K562 (cell line): ENCODE results near the gene FAM89B.

ENCODE experiments used
- ASH1L ChIP-seq: fragments of 450-650 bp; IDR thresholded peaks from 2 replicates; pipeline ENCODE4 v1.6.1; 2018; ENCODE audit warnings: borderline replicate concordance, mild to moderate bottlenecking, low read depth; ENCODE audit not compliant: partially characterized antibody
- KDM1A ChIP-seq, 2 experiments: fragments of 450-650 bp; IDR thresholded peaks; 2 replicates each; pipeline ENCODE4 v1.6.1; 2016; ENCODE audit warnings: mild to moderate bottlenecking in 2 of 2
- ZNF324 ChIP-seq: fragments of 250-450 bp; sonication (Bioruptor Pico); IDR thresholded peaks from 2 replicates; pipeline ENCODE4 v1.4.0; 2020; ENCODE audit warnings: mild to moderate bottlenecking
- TF ChIP-seq, protein P1 (sequence below): sonication (generic); formaldehyde crosslinking; IDR thresholded peaks from 2 replicates; pipeline ENCODE4 v1.8.1; 2022; ENCODE audit warnings: missing genetic modification reagents
- TF ChIP-seq, protein P2 (sequence below): fragments of 450-650 bp; IDR thresholded peaks from 2 replicates; pipeline ENCODE4 v1.6.1; 2018; ENCODE audit not compliant: partially characterized antibody
- TF ChIP-seq, protein P3 (sequence below), 2 experiments: IDR thresholded peaks; 2 replicates each; pipeline ENCODE4 v1.6.1; 2011; ENCODE audit warnings: borderline replicate concordance in 1 of 2, control low read depth in 1 of 2, low read depth in 1 of 2, low read length in 1 of 2, mild to moderate bottlenecking in 1 of 2, mixed read lengths in 1 of 2, moderate library complexity in 1 of 2; ENCODE audit not compliant: insufficient read depth in 1 of 2, insufficient read length in 1 of 2, poor library complexity in 1 of 2, severe bottlenecking in 1 of 2; ENCODE audit errors: extremely low read depth in 1 of 2
- TF ChIP-seq, protein P4 (sequence below): fragments of 450-650 bp; formaldehyde crosslinking; IDR thresholded peaks from 2 replicates; pipeline ENCODE4 v1.4.0; 2020; ENCODE audit warnings: mild to moderate bottlenecking, moderate library complexity

DNA sequence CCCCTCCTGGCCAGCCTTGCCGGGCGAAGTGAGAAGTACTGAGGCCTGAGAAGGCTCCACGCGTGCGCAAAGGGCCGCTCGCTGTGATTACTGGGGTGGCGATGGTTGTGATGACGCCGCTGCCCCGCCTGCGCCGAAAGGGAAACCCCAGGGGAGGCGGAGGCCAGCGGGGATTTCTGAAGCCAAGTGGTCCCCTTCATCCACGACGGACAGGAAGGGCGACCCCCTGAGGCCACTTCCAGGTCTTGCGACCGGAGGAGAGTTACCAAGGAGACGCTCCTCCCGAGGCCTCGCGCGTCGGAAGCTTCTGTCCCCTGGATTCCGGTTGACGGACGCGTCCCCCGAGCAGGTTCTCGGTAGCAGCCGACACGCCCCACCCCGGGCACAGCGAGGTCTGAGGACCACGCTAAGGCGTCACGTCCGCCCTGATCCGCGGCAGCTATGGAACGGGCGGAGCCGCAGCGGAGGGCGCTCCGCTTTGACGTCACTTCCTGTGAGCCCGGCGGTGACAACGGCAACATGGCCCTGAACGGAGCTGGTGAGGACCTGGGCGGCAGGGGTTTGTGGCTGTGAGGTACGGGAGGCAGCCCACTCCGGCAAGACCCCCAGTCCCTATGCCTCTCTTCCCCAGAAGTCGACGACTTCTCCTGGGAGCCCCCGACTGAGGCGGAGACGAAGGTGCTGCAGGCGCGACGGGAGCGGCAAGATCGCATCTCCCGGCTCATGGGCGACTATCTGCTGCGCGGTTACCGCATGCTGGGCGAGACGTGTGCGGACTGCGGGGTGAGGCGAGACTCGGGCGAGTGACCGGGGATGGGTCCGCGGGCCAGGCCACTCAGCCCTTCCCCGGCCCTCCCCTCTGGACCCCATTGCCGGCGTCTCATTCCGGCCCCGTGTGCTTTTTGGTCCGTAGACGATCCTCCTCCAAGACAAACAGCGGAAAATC is 2.1 kb upstream of the FAM89B start, which contains the start of gene ZNRD2:
- TF ChIP-seq, protein P1, sequence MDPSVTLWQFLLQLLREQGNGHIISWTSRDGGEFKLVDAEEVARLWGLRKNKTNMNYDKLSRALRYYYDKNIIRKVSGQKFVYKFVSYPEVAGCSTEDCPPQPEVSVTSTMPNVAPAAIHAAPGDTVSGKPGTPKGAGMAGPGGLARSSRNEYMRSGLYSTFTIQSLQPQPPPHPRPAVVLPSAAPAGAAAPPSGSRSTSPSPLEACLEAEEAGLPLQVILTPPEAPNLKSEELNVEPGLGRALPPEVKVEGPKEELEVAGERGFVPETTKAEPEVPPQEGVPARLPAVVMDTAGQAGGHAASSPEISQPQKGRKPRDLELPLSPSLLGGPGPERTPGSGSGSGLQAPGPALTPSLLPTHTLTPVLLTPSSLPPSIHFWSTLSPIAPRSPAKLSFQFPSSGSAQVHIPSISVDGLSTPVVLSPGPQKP (CRISPR knock-in tag), result no peak
- TF ChIP-seq, protein P2, sequence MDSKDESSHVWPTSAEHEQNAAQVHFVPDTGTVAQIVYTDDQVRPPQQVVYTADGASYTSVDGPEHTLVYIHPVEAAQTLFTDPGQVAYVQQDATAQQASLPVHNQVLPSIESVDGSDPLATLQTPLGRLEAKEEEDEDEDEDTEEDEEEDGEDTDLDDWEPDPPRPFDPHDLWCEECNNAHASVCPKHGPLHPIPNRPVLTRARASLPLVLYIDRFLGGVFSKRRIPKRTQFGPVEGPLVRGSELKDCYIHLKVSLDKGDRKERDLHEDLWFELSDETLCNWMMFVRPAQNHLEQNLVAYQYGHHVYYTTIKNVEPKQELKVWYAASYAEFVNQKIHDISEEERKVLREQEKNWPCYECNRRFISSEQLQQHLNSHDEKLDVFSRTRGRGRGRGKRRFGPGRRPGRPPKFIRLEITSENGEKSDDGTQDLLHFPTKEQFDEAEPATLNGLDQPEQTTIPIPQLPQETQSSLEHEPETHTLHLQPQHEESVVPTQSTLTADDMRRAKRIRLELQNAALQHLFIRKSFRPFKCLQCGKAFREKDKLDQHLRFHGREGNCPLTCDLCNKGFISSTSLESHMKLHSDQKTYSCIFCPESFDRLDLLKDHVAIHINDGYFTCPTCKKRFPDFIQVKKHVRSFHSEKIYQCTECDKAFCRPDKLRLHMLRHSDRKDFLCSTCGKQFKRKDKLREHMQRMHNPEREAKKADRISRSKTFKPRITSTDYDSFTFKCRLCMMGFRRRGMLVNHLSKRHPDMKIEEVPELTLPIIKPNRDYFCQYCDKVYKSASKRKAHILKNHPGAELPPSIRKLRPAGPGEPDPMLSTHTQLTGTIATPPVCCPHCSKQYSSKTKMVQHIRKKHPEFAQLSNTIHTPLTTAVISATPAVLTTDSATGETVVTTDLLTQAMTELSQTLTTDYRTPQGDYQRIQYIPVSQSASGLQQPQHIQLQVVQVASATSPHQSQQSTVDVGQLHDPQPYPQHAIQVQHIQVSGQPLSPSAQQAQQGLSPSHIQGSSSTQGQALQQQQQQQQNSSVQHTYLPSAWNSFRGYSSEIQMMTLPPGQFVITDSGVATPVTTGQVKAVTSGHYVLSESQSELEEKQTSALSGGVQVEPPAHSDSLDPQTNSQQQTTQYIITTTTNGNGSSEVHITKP, result peak; percentile 90
- TF ChIP-seq, protein P3, sequence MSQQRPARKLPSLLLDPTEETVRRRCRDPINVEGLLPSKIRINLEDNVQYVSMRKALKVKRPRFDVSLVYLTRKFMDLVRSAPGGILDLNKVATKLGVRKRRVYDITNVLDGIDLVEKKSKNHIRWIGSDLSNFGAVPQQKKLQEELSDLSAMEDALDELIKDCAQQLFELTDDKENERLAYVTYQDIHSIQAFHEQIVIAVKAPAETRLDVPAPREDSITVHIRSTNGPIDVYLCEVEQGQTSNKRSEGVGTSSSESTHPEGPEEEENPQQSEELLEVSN (IDR thresholded peaks at IDR 0.05; ENCODE audit: borderline replicate concordance in 1 of 2, extremely low read depth in 1 of 2, insufficient read depth in 1 of 2, insufficient read length in 1 of 2, low read depth in 1 of 2, low read length in 1 of 2, poor library complexity in 1 of 2, severe bottlenecking in 1 of 2), result peak; percentile 6 to 64
- TF ChIP-seq ZNF324 (CRISPR knock-in tag) (no peak), KDM1A (IDR thresholded peaks at IDR 0.05) (peak; percentile 53 to 59; a peak in 2 of 4 replicates), ASH1L (no peak)
- TF ChIP-seq, protein P4, sequence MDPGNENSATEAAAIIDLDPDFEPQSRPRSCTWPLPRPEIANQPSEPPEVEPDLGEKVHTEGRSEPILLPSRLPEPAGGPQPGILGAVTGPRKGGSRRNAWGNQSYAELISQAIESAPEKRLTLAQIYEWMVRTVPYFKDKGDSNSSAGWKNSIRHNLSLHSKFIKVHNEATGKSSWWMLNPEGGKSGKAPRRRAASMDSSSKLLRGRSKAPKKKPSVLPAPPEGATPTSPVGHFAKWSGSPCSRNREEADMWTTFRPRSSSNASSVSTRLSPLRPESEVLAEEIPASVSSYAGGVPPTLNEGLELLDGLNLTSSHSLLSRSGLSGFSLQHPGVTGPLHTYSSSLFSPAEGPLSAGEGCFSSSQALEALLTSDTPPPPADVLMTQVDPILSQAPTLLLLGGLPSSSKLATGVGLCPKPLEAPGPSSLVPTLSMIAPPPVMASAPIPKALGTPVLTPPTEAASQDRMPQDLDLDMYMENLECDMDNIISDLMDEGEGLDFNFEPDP (CRISPR knock-in tag), result 0 out of 2 replicates have a peak, but pooled peaks have one; percentile 42
